Endothelial cell of umbilical vein (primary cell): ENCODE data around the gene SPPL2B. TPM values are rescaled to one million over a fixed set of nuclear protein-coding genes. Genes with fewer than 3 reads are reported as not detected.

Source experiments
- BruUV-seq: library from RNA; stranded (reverse); fragments of 400-500 nt; replicated peaks from 2 replicates; lab custom pipeline; 2021; lab: Mats Ljungman, UMichigan
- CTCF ChIA-PET: fragments of 300-600, 350-600 bp; sonication (Branson Sonifier 250); formaldehyde crosslinking; loops from one replicate; lab custom pipeline; 2021; ENCODE audit warnings: antibody characterized with exemption, inconsistent platforms; lab: Charles Lee
- POLR2A ChIA-PET: fragments of 300-600, 350-600 bp; sonication (Branson Sonifier 250); formaldehyde crosslinking; loops from one replicate; lab custom pipeline; 2021; ENCODE audit warnings: antibody characterized with exemption, inconsistent platforms; lab: Charles Lee
- DNase-seq: peaks from one replicate; pipeline ENCODE4 v3.0.0-alpha.2; 2011; ENCODE audit warnings: low read depth, low spot score
- FAIRE-seq: peaks from 2 replicates; lab custom pipeline; 2011; peaks lifted over from hg19 to GRCh38; lab: Jason Lieb, UNC
- H2AFZ ChIP-seq: 2 replicates; pipeline ENCODE4 v1.6.0; 2012; ENCODE audit warnings: low read depth, low read length, control low read depth, inconsistent platforms
- H3K27ac ChIP-seq: 2 replicates; pipeline ENCODE4 v1.5.1; 2011; ENCODE audit warnings: low read depth, mild to moderate bottlenecking, control low read depth, low read length, moderate library complexity; ENCODE audit not compliant: insufficient read depth
- H3K27me3 ChIP-seq, 2 experiments: 2 replicates each; pipeline versions ENCODE4 v1.6.0 to v1.6.1; 2011; ENCODE audit warnings: low read length in 2 of 2, mixed read lengths in 1 of 2; ENCODE audit not compliant: control insufficient read depth in 2 of 2, insufficient read depth in 2 of 2
- H3K36me3 ChIP-seq, 2 experiments: 2 replicates in 1 of 2; 3 replicates in 1 of 2; pipeline ENCODE4 v1.5.1; 2011; ENCODE audit warnings: low read length in 2 of 2, mild to moderate bottlenecking in 1 of 2, moderate library complexity in 1 of 2; ENCODE audit not compliant: control insufficient read depth in 2 of 2, insufficient read depth in 2 of 2; ENCODE audit errors: extremely low read depth in 1 of 2
- H3K4me1 ChIP-seq: 3 replicates; pipeline ENCODE4 v1.5.1; 2011; ENCODE audit warnings: mild to moderate bottlenecking, low read length; ENCODE audit not compliant: control insufficient read depth, insufficient read depth; ENCODE audit errors: extremely low read depth
- H3K4me2 ChIP-seq: 2 replicates; pipeline ENCODE4 v1.6.1; 2011; ENCODE audit warnings: low read length, control low read depth, mixed read lengths; ENCODE audit not compliant: insufficient read depth
- H3K4me3 ChIP-seq, 3 experiments: fragments of 200-600 bp in 1 of 3; sonication (generic), shearing (Covaris generic) in 1 of 3; replicated peaks in 1 of 3; 2 replicates each; pipeline ENCODE4 v1.5.1; 2011 to 2016; ENCODE audit warnings: control low read depth in 3 of 3, low read length in 3 of 3, mild to moderate bottlenecking in 2 of 3, inconsistent platforms in 1 of 3, low read depth in 1 of 3, moderate library complexity in 1 of 3; ENCODE audit not compliant: insufficient read depth in 1 of 3
- H3K79me2 ChIP-seq: 2 replicates; pipeline ENCODE4 v1.6.0; 2012; ENCODE audit warnings: low read length, inconsistent platforms; ENCODE audit not compliant: control insufficient read depth, insufficient read depth
- H3K9ac ChIP-seq: replicated peaks from 2 replicates; pipeline ENCODE3; 2011; ENCODE audit warnings: low read length, control low read depth; ENCODE audit not compliant: insufficient read depth; ENCODE audit errors: extremely low read depth
- H3K9me1 ChIP-seq: replicated peaks from 3 replicates; pipeline ENCODE4 v1.6.0; 2011; ENCODE audit warnings: mild to moderate bottlenecking, low read length; ENCODE audit not compliant: control insufficient read depth, insufficient read depth; ENCODE audit errors: extremely low read depth
- H3K9me3 ChIP-seq: replicated peaks from 2 replicates; pipeline ENCODE4 v1.5.1; 2012; ENCODE audit warnings: low read length, inconsistent platforms; ENCODE audit not compliant: control insufficient read depth, insufficient read depth
- H4K20me1 ChIP-seq: replicated peaks from 2 replicates; pipeline ENCODE3; 2011; ENCODE audit warnings: mild to moderate bottlenecking, low read length; ENCODE audit not compliant: control insufficient read depth, insufficient read depth; ENCODE audit errors: extremely low read depth
- EZH2 ChIP-seq: IDR thresholded peaks from 2 replicates; pipeline ENCODE4 v1.6.1; 2012; ENCODE audit warnings: borderline replicate concordance, low read depth, mild to moderate bottlenecking, moderate library complexity, low read length, inconsistent platforms; ENCODE audit not compliant: severe bottlenecking
- FOS ChIP-seq: IDR thresholded peaks from 2 replicates; pipeline ENCODE4 v1.6.1; 2011; ENCODE audit warnings: mild to moderate bottlenecking, low read length, moderate library complexity, borderline replicate concordance; ENCODE audit not compliant: insufficient read depth
- GATA2 ChIP-seq: IDR thresholded peaks from 2 replicates; pipeline ENCODE4 v1.7.0; 2011; ENCODE audit warnings: low read depth, mild to moderate bottlenecking, moderate library complexity, mixed read lengths, low read length; ENCODE audit not compliant: insufficient read length, insufficient read depth
- JUN ChIP-seq: IDR thresholded peaks from 2 replicates; pipeline ENCODE4 v1.6.1; 2011; ENCODE audit warnings: borderline replicate concordance, low read depth; ENCODE audit not compliant: insufficient read length, insufficient read depth
- MYC ChIP-seq: IDR thresholded peaks from one replicate; pipeline ENCODE4 v1.6.1; 2011; ENCODE audit warnings: mild to moderate bottlenecking, low read depth, low read length
- POLR2A ChIP-seq: IDR thresholded peaks from 2 replicates; pipeline ENCODE4 v1.6.1; 2012; ENCODE audit warnings: low read depth, mild to moderate bottlenecking, control low read depth, low read length
- POLR2AphosphoS5 ChIP-seq: IDR thresholded peaks from 2 replicates; pipeline ENCODE4 v1.6.1; 2012; ENCODE audit warnings: low read depth, mild to moderate bottlenecking, control low read depth, low read length, moderate library complexity; ENCODE audit not compliant: insufficient read depth
- dilution Hi-C: fragments of 300-500 bp; cut with MboI; formaldehyde crosslinking; loops from one replicate; pipeline ENCODE4 v1.15.0; 2019; ENCODE audit warnings: low sequenced_read_pairs; ENCODE audit not compliant: extremely low pct_ligation_motif_present
- intact Hi-C: fragments of 100-400 bp; cut with micrococcal nuclease; formaldehyde crosslinking; loops from one replicate; pipeline ENCODE4 v1.10.0; 2022
- polyA plus RNA-seq, 4 experiments: library from polyadenylated mRNA; depleted of rRNA in 3 of 4; stranded (reverse) in 3 of 4; unstranded in 1 of 4; fragments of >200 nt; gene quantifications; 2 replicates each; pipeline versions ENCODE4 v1.2.1 to v1.2.3, GENCODE V29; 2011 to 2012; ENCODE audit warnings: missing spikeins in 1 of 4
- total RNA-seq: library from RNA; stranded (reverse); gene quantifications from 2 replicates; pipeline ENCODE4 v1.2.3, GENCODE V29; 2021
- TF ChIP-seq, protein P1 (sequence below): IDR thresholded peaks from 2 replicates; pipeline ENCODE4 v1.6.1; 2011; ENCODE audit not compliant: insufficient read depth, insufficient read length
- TF ChIP-seq, protein P2 (sequence below), 2 donors: IDR thresholded peaks; 1 replicate in 1 of 2; 2 replicates in 1 of 2; pipeline ENCODE4 v1.5.1; 2011; ENCODE audit warnings: low read length in 2 of 2, mild to moderate bottlenecking in 2 of 2, moderate library complexity in 2 of 2, control low read depth in 1 of 2, inconsistent platforms in 1 of 2, low read depth in 1 of 2; ENCODE audit not compliant: insufficient read depth in 1 of 2; ENCODE audit errors: extremely low read depth in 1 of 2

The SPPL2B gene
- total and polyA plus RNA-seq, 2 donors (not counting 3 experiments of a cell fraction or from before 2014, with no cell fraction given), result 60.7 to 62.7 TPM

DNA sequence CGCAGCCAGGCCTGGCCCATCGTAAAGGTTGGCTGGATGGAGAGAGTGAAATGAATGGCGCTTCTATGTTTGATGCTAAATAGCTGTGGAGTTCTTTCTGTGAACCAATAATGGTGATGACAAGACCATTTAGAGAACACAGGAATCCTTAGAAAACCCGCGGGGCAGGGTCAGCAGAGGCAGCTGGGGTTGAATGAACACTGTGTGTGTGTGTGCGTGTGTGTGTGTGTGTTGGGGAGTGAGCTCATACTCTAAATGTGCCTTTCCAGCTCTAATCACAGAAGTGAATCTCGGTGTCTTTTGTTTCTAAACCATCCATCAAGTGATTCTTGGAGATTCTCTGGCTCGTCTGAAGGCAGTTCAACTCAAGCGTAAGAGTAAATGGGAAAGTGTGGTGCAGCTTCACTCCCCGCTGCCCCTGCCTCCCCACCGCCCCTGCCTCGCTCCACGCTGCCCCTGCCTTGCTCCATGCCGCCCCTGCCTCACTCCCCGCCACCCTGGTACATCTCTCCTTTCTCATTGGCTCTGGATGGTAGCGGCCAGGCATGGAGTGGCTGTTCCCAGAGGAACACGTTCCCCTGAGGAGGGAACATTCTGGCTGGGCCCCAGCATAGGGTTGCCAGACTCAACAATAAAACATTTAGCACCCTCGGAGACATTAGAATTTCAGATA is 52.8 kb downstream of the SPPL2B start:
- CTCF ChIA-PET, result interaction anchor here (0.6 to 1.2 kb wide), 4 partner anchors 10 to 1814 kb away, joined by 3 to 4 read pairs (median 4); no protein-coding TSS in a partner anchor
- intact Hi-C loops, result no loop called here
- Histone ChIP-seq H3K9me1 (no peaks in the 10 kb centered on the region), H4K20me1 (no peaks in the 10 kb centered on the region), H2AFZ (no peak overlapping the region), H3K27me3 (peaks cover 0 to 2% of the 10 kb centered on the region in 2 experiments), H3K4me3 (no peak overlapping the region), H3K36me3 (no peaks in the 10 kb centered on the region), H3K79me2 (no peaks in the 10 kb centered on the region), H3K9ac (no peak overlapping the region), H3K4me2 (no peak overlapping the region), H3K27ac (no peak overlapping the region), H3K9me3 (no peaks in the 10 kb centered on the region), H3K4me1 (no peaks in the 10 kb centered on the region)
- dilution Hi-C loops, result no loop called here
- no peak for FAIRE-seq
- BruUV-seq, result no TSS peak
- TF ChIP-seq POLR2A, result no peak
- no peak for TF ChIP-seq POLR2AphosphoS5
- TF ChIP-seq, protein P1, sequence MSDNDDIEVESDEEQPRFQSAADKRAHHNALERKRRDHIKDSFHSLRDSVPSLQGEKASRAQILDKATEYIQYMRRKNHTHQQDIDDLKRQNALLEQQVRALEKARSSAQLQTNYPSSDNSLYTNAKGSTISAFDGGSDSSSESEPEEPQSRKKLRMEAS, result no peak
- TF ChIP-seq GATA2, result no peak
- TF ChIP-seq EZH2, result no peak
- TF ChIP-seq, protein P2, sequence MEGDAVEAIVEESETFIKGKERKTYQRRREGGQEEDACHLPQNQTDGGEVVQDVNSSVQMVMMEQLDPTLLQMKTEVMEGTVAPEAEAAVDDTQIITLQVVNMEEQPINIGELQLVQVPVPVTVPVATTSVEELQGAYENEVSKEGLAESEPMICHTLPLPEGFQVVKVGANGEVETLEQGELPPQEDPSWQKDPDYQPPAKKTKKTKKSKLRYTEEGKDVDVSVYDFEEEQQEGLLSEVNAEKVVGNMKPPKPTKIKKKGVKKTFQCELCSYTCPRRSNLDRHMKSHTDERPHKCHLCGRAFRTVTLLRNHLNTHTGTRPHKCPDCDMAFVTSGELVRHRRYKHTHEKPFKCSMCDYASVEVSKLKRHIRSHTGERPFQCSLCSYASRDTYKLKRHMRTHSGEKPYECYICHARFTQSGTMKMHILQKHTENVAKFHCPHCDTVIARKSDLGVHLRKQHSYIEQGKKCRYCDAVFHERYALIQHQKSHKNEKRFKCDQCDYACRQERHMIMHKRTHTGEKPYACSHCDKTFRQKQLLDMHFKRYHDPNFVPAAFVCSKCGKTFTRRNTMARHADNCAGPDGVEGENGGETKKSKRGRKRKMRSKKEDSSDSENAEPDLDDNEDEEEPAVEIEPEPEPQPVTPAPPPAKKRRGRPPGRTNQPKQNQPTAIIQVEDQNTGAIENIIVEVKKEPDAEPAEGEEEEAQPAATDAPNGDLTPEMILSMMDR (IDR thresholded peaks at IDR 0.05; ENCODE audit: extremely low read depth in 1 of 2, insufficient read depth in 1 of 2, low read depth in 1 of 2, low read length in 2 of 2), result no peak
- no peak for TF ChIP-seq FOS
- TF ChIP-seq MYC, result no peak
- no peak for TF ChIP-seq JUN
- POLR2A ChIA-PET, result no interaction called here
- DNase-seq, result no peak
